PC-9 (cell line): ENCODE data around the gene SPSB4.

Source experiments
- EZH2 ChIP-seq: fragments of 200-600 bp; sonication (generic); IDR thresholded peaks from 2 replicates; pipeline ENCODE4 v1.8.0; 2017; ENCODE audit warnings: antibody characterized with exemption, low read depth
- TF ChIP-seq, protein P1 (sequence below): fragments of 200-600 bp; sonication (generic); conservative IDR thresholded peaks from 2 replicates; pipeline ENCODE4 v1.6.1; 2017; ENCODE audit warnings: mixed run types, antibody characterized with exemption, mild to moderate bottlenecking, moderate library complexity

DNA sequence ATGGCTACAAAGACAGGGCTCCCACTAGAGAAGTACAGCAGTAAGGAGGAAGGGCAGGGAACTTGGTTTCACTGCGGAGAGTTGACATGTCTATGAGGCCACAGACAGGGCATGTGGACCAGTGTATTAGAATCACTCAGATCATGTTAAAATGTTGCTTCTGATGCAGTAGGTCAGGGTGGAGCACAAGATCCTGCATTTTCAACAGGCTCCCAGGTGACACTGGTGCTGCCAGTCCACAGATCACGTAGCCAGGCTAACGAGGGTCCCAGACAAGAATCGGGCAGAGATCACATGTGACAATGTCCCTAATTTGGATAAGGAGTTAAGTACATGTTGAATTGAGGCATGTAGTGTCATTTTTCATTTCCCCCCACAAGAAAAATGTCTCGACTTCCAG lies 73.6 kb downstream of the SPSB4 start:
- TF ChIP-seq, protein P1, sequence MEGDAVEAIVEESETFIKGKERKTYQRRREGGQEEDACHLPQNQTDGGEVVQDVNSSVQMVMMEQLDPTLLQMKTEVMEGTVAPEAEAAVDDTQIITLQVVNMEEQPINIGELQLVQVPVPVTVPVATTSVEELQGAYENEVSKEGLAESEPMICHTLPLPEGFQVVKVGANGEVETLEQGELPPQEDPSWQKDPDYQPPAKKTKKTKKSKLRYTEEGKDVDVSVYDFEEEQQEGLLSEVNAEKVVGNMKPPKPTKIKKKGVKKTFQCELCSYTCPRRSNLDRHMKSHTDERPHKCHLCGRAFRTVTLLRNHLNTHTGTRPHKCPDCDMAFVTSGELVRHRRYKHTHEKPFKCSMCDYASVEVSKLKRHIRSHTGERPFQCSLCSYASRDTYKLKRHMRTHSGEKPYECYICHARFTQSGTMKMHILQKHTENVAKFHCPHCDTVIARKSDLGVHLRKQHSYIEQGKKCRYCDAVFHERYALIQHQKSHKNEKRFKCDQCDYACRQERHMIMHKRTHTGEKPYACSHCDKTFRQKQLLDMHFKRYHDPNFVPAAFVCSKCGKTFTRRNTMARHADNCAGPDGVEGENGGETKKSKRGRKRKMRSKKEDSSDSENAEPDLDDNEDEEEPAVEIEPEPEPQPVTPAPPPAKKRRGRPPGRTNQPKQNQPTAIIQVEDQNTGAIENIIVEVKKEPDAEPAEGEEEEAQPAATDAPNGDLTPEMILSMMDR: no peak
- TF ChIP-seq EZH2: no peak
